Choroid plexus epithelial cell (primary cell): ENCODE results near the gene HS3ST4.

Experiments used
- DNase-seq: peaks from one replicate; pipeline ENCODE4 v3.0.0-alpha.2; 2010; ENCODE audit warnings: low read depth
- H3K4me3 ChIP-seq: 2 replicates; pipeline ENCODE4 v1.5.1; 2011; ENCODE audit warnings: low read depth, mild to moderate bottlenecking, control low read depth, low read length, moderate library complexity
- CTCF ChIP-seq: conservative IDR thresholded peaks from 2 replicates; pipeline ENCODE4 v1.5.1; 2011; ENCODE audit warnings: low read depth, mild to moderate bottlenecking, control low read depth, inconsistent platforms, low read length, moderate library complexity

HS3ST4 gene

GRCh38 chr16:25690552-25691143, 1.1 kb upstream of the HS3ST4 start:
- no peak for DNase-seq
- TF ChIP-seq CTCF: no peak
- no peak overlapping the region for H3K4me3 ChIP-seq

GRCh38 chr16:25692351-25692741, 587 bp downstream of the HS3ST4 start:
- H3K4me3 ChIP-seq: no peak overlapping the region
- TF ChIP-seq CTCF: no peak
- DNase-seq: no peak

- H3K4me3 ChIP-seq: no peak overlapping the region
- no peak for DNase-seq
- TF ChIP-seq CTCF: no peak
Measured at GRCh38 chr16:25692742-25693508, 1.2 kb downstream of the HS3ST4 start.

GRCh38 chr16:25693631-25694030, 1.9 kb downstream of the HS3ST4 start:
- no peak for DNase-seq
- TF ChIP-seq CTCF: no peak
- no peak overlapping the region for H3K4me3 ChIP-seq

DNA sequence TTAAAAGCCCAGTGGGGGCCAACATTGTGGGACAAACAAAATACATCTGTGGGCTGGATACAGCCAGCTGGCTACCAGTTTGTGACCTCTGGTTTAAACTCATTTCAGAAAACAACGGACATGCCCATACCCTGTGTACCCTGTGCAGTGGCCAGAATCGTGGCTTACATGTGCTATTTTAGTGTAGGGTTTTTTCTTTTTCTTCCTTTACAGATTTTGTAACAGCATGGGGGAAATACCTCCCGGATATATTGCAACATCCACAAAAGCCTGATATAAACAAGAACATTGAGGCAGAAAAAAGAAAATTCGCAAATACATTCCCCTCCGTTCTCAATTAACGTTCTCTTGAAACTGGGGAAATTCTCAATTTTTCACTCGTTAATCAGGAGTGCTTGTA, 7.3 kb downstream of the HS3ST4 start:
- DNase-seq: no peak
- no peak for TF ChIP-seq CTCF
- no peak overlapping the region for H3K4me3 ChIP-seq

- TF ChIP-seq CTCF: no peak
- no peak for DNase-seq
- no peak overlapping the region for H3K4me3 ChIP-seq
Measured at GRCh38 chr16:25700547-25700946, 8.8 kb downstream of the HS3ST4 start.

- no peak for TF ChIP-seq CTCF
- H3K4me3 ChIP-seq: no peak overlapping the region
- no peak for DNase-seq
Measured at GRCh38 chr16:25707553-25707952, 15.8 kb downstream of the HS3ST4 start.
